ENCODE results near the gene ABHD11.

Gene ABHD11

DNA sequence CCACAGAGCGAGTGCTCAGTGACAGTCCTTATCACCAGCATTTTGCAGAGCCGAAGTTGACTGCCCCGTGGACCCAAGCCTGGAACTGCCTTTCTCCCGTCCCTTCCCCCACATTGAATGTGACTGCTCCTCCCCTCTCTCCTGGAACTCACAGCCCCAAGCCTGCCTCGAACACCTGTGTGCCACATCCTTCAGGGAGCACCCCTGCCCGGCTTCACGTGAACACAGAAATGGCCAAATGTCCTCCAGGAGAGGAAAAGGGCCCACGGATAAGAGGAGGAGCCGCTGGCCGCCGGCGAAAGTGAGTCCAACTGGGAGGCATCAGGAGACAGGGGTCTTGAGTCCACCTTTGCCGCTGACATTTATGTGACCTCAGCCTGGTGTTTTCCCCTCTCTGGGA lies 35.4 kb downstream of the ABHD11 start:
- Histone ChIP-seq H4K20me1 (ENCODE audit: control insufficient read depth, insufficient read depth, low read depth, low read length) (no peaks in the 10 kb centered on the region), H3F3A (ENCODE audit: control insufficient read depth, insufficient read depth) (no peaks in the 10 kb centered on the region), H3K9me3 (ENCODE audit: control insufficient read depth, insufficient read depth, low read length) (no peaks in the 10 kb centered on the region), H3K4me3 (ENCODE audit: low read length) (no peak overlapping the region), H3K27ac (ENCODE audit: low read depth, low read length) (no peak overlapping the region), H3K9me2 (replicated peaks; ENCODE audit: control insufficient read depth, low read length) (no peaks in the 10 kb centered on the region), H3K79me2 (ENCODE audit: control insufficient read depth, low read length) (no peaks in the 10 kb centered on the region), H3K36me3 (ENCODE audit: control insufficient read depth, low read length) (peaks cover 17% of the 10 kb centered on the region), H3K4me2 (ENCODE audit: low read length) (no peak overlapping the region; the same call in 1 of the 2 replicates), H3K4me1 (ENCODE audit: control insufficient read depth, low read length) (peaks cover 13% of the 10 kb centered on the region), H3K27me3 (ENCODE audit: control insufficient read depth, low read length) (no peaks in the 10 kb centered on the region)
- no peak for TF ChIP-seq EZH2phosphoT487 (IDR thresholded peaks at IDR 0.05; ENCODE audit: borderline replicate concordance, low read length)
- TF ChIP-seq, protein P1, sequence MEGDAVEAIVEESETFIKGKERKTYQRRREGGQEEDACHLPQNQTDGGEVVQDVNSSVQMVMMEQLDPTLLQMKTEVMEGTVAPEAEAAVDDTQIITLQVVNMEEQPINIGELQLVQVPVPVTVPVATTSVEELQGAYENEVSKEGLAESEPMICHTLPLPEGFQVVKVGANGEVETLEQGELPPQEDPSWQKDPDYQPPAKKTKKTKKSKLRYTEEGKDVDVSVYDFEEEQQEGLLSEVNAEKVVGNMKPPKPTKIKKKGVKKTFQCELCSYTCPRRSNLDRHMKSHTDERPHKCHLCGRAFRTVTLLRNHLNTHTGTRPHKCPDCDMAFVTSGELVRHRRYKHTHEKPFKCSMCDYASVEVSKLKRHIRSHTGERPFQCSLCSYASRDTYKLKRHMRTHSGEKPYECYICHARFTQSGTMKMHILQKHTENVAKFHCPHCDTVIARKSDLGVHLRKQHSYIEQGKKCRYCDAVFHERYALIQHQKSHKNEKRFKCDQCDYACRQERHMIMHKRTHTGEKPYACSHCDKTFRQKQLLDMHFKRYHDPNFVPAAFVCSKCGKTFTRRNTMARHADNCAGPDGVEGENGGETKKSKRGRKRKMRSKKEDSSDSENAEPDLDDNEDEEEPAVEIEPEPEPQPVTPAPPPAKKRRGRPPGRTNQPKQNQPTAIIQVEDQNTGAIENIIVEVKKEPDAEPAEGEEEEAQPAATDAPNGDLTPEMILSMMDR (IDR thresholded peaks at IDR 0.05; ENCODE audit: low read depth, low read length, poor library complexity, severe bottlenecking): no peak

DNA sequence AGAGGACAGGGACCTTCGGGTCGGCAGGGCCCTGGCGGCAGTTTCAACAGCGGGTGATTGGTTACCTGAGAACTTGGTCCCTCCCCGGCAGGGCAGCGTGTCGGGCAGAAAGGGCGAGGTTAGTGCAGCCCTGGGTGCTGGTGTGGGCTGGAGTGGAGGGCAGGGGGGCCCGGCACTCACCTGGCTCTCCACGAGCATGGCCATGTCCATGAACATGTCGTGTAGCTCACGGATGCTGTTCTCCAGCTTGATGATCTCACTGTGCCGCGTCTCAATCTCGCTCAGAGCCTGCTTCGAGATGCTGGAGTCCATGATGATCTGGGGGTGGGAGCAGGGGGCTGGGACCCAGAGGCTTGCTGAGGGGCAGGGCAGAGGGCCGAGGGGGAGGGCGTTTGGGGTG lies 35.9 kb downstream of the ABHD11 start:
- H4K20me1 ChIP-seq (ENCODE audit: control insufficient read depth, insufficient read depth, low read depth, low read length): no peaks in the 10 kb centered on the region

DNA sequence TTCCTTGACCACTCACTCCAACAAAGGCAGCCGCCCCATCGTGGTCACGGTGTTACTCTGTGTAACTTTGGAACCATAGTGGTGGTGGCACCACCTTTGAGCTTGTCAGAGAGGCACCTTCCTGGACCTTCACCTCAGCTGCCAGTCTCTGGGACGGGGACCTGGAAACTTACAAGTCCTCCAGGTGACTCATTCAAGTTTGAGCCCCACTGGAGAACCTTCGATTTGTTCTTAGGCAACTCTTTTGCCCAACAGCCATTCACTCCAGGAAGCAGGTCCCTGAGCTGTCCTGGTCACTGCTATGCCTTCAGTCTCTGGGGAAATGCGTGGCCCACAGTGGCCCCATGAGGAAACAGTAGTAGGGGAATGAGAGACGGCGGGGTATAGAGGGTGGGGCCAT lies 36.4 kb downstream of the ABHD11 start:
- no peak overlapping the region for H3K4me3 ChIP-seq (ENCODE audit: low read length)
- H3F3A ChIP-seq (ENCODE audit: control insufficient read depth, insufficient read depth): no peaks in the 10 kb centered on the region
- H3K4me2 ChIP-seq (ENCODE audit: low read length): no peak overlapping the region
- H3K36me3 ChIP-seq (ENCODE audit: control insufficient read depth, low read length): peaks cover 26% of the 10 kb centered on the region
- H4K20me1 ChIP-seq (ENCODE audit: control insufficient read depth, insufficient read depth, low read depth, low read length): no peaks in the 10 kb centered on the region
- TF ChIP-seq, protein P1 (IDR thresholded peaks at IDR 0.05; ENCODE audit: low read depth, low read length, poor library complexity, severe bottlenecking): no peak
- no peak for TF ChIP-seq EZH2phosphoT487 (IDR thresholded peaks at IDR 0.05; ENCODE audit: borderline replicate concordance, low read length)
- H3K9me2 ChIP-seq (replicated peaks; ENCODE audit: control insufficient read depth, low read length): no peaks in the 10 kb centered on the region
- H3K4me1 ChIP-seq (ENCODE audit: control insufficient read depth, low read length): peaks cover 9% of the 10 kb centered on the region
- H3K79me2 ChIP-seq (ENCODE audit: control insufficient read depth, low read length): no peaks in the 10 kb centered on the region
- no peak overlapping the region for H3K27ac ChIP-seq (ENCODE audit: low read depth, low read length)
- no peaks in the 10 kb centered on the region for H3K9me3 ChIP-seq (ENCODE audit: control insufficient read depth, insufficient read depth, low read length)
- no peaks in the 10 kb centered on the region for H3K27me3 ChIP-seq (ENCODE audit: control insufficient read depth, low read length)

More for the DNA sequence above, 35.9 kb downstream of the ABHD11 start:
- no peaks in the 10 kb centered on the region for H3K9me3 ChIP-seq (ENCODE audit: control insufficient read depth, insufficient read depth, low read length)
- no peak overlapping the region for H3K4me2 ChIP-seq (ENCODE audit: low read length)
- H3K27me3 ChIP-seq (ENCODE audit: control insufficient read depth, low read length): no peaks in the 10 kb centered on the region
- no peak for TF ChIP-seq EZH2phosphoT487 (IDR thresholded peaks at IDR 0.05; ENCODE audit: borderline replicate concordance, low read length)
- TF ChIP-seq, protein P1 (IDR thresholded peaks at IDR 0.05; ENCODE audit: low read depth, low read length, poor library complexity, severe bottlenecking): no peak
- no peak overlapping the region for H3K27ac ChIP-seq (ENCODE audit: low read depth, low read length)
- peaks cover 13% of the 10 kb centered on the region for H3K4me1 ChIP-seq (ENCODE audit: control insufficient read depth, low read length)
- H3F3A ChIP-seq (ENCODE audit: control insufficient read depth, insufficient read depth): no peaks in the 10 kb centered on the region
- H3K9me2 ChIP-seq (replicated peaks; ENCODE audit: control insufficient read depth, low read length): no peaks in the 10 kb centered on the region
- no peak overlapping the region for H3K4me3 ChIP-seq (ENCODE audit: low read length)
- no peaks in the 10 kb centered on the region for H3K79me2 ChIP-seq (ENCODE audit: control insufficient read depth, low read length)
- peaks cover 21% of the 10 kb centered on the region for H3K36me3 ChIP-seq (ENCODE audit: control insufficient read depth, low read length)

Measured in DOHH2 (cell line).